NCI-H2171 treated with DMSO at 0.1 percent for 48 hours (cell line): ENCODE measurements around the gene EXOC6B.
"Not testable (repeated sequence)": the region's sequence is repeated elsewhere in the genome, so short reads cannot be mapped to it uniquely, and the experiment has no call there.

ENCODE experiments used
- DNase-seq: peaks from one replicate; lab custom pipeline; 2025; lab: John Stamatoyannopoulos, UW

Gene EXOC6B

DNA sequence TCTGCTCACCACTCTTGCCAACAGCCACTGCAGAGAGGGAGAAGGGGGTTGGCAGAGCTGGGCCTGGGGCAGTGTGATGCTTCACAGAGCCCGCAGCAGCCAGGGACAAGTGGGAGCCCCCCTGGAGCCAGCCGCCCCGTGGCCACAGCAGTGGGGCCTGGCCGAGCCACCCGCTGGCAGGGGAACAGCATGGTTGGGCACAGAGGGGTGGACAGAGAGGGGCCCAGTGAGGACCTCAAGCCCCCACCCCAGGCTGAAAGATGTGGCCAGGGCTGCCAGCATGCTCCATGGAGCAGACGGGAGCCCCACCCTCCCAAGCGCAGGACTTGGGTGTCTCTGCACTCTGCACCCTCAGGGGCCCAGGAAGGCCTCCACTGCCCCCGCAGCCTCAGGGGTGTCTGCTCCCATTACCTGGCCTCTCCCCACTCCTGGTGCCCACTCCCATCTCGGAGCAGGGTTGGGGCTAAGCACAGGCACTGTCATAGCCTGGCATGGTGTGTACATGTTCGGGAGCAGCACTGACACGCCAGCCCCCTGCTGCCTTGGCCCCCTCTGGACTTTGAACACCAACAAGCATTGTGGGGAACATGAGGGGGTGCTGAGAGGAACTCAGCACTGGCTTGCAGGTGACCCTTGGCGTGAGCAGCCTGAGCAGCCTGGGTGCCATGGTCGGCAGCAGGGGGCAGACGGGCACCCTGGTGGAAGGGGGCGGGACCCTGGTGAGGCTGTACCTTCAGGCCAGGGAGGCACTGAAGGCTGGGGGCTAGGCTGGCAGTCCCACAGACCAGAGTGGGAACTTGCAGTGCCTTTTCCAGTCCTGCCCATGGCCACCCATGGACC is 398.6 kb downstream of the EXOC6B start:
- DNase-seq: no peak

- DNase-seq: peak; percentile 5
Observed at GRCh38 chr2:72425996-72426395, 399.8 kb downstream of the EXOC6B start.

- no peak for DNase-seq
Observed at GRCh38 chr2:72423756-72424155, 402.1 kb downstream of the EXOC6B start.

- DNase-seq: not testable (repeated sequence)
Observed at GRCh38 chr2:72421771-72422379, 404.0 kb downstream of the EXOC6B start.

GRCh38 chr2:72415781-72416475 is 409.9 kb downstream of the EXOC6B start:
- no peak for DNase-seq

- DNase-seq: no peak
Observed at GRCh38 chr2:72415241-72415661, 410.6 kb downstream of the EXOC6B start.

- DNase-seq: no peak
Observed at GRCh38 chr2:72414137-72414760, 411.6 kb downstream of the EXOC6B start.

DNA sequence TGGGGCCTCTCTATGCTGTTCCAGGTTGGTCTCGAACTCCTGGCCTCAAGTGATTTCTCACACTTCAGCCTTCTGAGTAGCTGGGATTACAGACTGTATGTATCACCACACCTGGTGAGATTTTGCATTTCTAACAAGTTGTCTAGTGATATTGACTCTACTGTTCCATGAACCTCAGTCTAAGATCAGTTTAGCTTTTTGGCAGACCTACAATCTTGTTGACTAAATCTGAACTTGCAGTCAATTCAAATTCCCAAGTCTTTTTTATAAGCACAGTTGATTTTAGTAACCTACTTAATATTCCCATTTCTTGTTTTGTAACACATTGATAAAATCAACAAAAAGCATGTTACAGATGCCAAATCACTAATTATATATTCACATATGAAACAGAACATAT is 412.1 kb downstream of the EXOC6B start:
- no peak for DNase-seq

DNA sequence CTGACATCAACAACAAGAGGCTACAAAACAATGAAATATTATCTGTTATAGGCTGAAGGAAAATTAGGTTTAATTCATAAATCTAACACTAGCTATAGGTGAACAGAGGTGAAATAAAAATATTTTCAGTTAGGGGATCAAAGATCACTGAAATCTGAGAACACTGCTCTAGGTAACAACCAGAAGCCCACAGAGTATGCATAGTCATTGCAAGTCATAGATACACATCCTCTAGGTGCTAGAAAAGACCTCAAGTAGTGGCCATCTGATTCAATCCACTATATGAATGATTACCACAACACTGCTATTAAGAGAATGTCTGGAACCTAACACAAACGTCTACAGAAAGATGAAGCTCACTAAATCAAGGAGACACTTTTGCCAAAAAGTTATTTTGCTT is 413.6 kb downstream of the EXOC6B start:
- no peak for DNase-seq

DNA sequence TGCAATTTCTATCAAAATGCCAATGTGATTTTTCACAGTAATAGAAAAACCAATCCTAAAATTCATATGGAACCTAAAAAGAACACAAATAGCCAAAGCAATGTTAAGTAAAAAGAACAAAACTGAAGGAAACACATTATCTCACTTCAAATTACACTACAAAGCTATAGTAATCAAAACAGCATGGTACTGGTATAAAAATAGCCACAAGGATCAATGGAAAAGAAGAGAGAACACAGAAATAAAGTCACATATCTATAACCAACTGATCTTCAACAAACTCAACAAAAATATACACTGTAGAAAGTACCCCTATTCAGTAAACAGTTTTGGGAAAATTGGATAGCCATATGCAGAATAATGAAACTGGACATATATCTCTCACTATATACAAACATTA is 426.0 kb downstream of the EXOC6B start:
- DNase-seq: no peak

DNA sequence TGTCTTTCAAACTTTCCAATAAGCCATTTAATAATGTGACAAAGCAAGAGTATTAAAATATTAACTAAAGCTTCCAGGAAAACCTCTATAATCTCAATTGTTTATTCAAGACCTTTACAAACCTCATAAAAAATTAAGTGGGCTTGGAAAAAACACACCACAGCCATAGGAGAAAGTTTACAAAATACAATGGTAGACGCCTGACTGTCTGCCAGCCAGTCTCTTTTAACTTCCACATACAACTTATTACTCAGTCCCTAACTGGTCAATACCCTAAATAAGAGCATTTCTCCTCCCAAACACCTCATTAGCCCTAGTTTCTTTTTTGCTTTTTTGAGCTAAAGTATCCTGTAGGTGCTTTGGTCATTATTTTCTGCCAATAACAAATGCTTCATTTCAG is 430.7 kb downstream of the EXOC6B start:
- DNase-seq: no peak

DNA sequence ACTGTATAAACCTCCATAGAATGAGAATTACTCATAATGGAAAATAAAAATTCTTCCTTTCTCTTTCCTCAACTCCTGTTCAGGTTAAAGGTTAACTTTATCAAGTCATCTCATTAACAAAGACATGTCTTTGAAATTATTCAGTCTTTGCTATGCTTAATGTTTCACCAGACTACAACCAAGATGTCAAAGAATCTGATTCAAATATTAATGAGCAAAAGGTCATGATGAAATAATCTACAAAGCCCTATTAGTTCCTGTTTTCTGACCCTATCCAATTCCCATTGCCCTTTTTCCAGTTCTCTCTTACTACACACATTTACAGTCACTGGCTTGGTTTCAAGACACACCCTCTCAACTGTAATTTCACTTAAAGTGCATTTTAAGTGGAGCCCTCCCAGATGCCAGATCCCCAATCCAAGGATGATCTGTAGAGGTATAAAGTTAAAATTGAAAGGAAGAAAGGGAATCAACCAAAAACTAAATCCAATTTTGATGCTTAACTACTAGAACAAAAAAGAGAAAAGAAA is 431.2 kb downstream of the EXOC6B start:
- no peak for DNase-seq

GRCh38 chr2:72389447-72389846 is 436.4 kb downstream of the EXOC6B start:
- DNase-seq: no peak

- no peak for DNase-seq
Observed at GRCh38 chr2:72388263-72388662, 437.6 kb downstream of the EXOC6B start.

- no peak for DNase-seq
Observed at GRCh38 chr2:72386288-72386687, 439.5 kb downstream of the EXOC6B start.

GRCh38 chr2:72378753-72379348 is 447.0 kb downstream of the EXOC6B start:
- DNase-seq: no peak

DNA sequence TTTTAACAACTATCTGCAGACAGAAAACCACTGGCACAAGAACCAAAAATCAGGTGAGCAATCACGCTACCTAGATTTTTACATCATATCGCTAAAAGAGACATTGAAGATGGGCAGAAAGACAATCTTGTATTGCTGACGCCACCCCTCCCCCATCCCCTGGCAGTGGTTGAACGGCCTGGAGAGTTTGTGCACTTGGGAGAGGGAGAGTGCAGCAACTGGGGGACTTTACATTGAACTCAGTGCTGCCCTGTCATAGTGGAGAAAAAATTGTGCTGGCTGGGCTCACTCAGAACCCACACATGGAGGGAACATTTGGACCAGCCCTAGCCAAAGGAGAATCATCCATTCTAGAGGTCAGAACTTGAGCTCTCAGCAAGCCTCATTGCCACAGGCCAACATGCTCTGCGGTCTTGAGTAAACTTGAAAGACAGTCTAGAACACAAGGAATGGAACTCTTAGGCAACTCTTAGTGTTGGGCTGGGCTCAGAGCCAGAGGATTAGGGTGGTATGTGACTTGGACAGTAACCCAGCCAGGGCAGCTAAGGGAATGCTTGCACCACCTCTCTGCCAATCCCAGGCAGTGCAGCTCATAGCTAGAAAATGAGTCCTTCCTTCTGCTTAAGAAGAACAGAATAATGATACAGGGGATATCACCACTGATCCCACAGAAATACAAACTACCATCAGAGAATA is 458.2 kb downstream of the EXOC6B start:
- no peak for DNase-seq

DNA sequence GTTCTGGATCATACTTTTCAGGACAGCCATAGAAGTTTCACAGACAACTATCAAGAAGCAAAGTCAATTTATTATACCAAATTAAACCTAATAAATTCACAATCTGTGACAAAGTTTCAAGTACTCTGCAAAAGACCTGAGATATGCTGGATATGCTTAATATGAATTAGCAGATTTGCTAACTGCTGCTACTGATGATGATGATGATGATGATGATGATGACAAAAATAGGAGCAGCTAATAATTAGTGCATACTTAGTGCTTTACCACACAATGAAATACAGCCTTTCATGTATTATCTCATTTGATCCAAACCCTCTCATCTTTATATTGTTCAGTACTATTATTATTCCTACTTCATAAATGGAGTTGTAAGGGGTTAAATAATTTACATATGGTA is 462.4 kb downstream of the EXOC6B start:
- no peak for DNase-seq

DNA sequence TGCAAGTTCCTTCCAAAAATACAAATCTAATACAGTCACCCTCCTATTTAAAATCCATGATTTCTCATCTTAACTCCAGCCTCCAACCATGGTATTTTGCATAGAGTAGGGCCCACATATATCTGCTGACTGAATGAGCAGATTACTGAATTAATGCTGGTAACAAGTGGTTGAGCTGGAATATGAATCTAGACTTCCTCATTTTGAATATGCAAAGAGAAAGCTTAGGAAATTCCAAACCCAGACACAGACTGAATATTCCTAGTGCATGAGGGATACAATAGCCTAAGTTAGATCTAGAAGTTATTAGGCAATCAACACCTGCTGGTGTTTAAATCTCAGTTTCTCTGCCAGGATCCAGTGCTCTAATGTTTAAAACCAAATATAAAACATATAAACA is 463.1 kb downstream of the EXOC6B start:
- no peak for DNase-seq

GRCh38 chr2:72361521-72361920 is 464.3 kb downstream of the EXOC6B start:
- no peak for DNase-seq

DNA sequence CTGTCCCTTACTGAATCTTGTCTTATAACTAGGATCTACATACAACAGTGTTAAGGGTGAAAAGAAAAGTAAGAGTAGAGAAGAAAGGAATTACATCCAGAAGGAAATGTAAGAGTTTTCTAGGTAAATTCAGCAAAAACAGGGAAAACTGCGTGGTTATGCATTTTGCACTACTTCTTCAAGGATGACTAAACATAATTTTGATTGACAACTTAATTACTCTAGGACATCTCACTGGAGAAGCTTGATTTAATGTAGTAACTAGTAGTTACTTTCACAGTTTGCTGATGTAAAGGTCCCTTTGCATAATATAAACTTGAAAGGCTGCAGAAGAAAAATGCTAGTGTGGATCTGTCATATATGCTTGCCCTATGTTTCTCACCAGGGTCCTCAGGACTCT is 464.8 kb downstream of the EXOC6B start:
- no peak for DNase-seq
